Astrocyte of the cerebellum (primary cell): ENCODE data around the gene SEC61B.

Experiments used
- DNase-seq: peaks from one replicate; pipeline ENCODE4 v3.0.0-alpha.2; 2011; ENCODE audit warnings: low read depth
- H3K4me3 ChIP-seq: 2 replicates; pipeline ENCODE4 v1.5.1; 2011; ENCODE audit warnings: mild to moderate bottlenecking, low read depth, low read length, moderate library complexity
- in situ Hi-C: cut with HindIII; loops from 2 replicates; pipeline ENCODE4 v1.10.0; 2017; ENCODE audit warnings: low sequenced_read_pairs
- TF ChIP-seq, protein P1 (sequence below): IDR thresholded peaks from 2 replicates; pipeline ENCODE4 v1.5.1; 2012; ENCODE audit warnings: low read length, low read depth, moderate library complexity, mild to moderate bottlenecking; ENCODE audit errors: missing control alignments

SEC61B gene

DNA sequence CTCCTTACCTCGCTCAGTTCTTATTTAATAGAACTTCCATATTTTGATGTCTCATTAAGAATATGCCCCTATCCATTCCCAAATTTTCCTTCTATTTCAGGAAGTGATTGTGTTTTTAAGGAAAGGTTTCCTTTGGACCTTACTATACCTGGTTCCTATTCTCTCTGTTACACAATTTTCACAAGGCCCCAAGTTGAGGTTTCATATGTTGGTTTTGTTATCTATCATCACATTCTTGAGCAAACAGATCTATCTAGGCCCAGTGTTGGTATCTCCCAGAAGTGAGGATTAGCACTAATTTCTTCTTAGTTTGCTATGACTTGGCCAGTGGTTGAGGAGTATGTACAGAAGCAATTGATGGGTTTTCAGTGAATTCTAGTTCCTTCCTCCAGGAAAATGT is 41.9 kb upstream of the SEC61B start:
- H3K4me3 ChIP-seq = no peak overlapping the region
- TF ChIP-seq, protein P1, sequence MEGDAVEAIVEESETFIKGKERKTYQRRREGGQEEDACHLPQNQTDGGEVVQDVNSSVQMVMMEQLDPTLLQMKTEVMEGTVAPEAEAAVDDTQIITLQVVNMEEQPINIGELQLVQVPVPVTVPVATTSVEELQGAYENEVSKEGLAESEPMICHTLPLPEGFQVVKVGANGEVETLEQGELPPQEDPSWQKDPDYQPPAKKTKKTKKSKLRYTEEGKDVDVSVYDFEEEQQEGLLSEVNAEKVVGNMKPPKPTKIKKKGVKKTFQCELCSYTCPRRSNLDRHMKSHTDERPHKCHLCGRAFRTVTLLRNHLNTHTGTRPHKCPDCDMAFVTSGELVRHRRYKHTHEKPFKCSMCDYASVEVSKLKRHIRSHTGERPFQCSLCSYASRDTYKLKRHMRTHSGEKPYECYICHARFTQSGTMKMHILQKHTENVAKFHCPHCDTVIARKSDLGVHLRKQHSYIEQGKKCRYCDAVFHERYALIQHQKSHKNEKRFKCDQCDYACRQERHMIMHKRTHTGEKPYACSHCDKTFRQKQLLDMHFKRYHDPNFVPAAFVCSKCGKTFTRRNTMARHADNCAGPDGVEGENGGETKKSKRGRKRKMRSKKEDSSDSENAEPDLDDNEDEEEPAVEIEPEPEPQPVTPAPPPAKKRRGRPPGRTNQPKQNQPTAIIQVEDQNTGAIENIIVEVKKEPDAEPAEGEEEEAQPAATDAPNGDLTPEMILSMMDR = no peak
- no peak for DNase-seq
- in situ Hi-C loops = no loop called here

DNA sequence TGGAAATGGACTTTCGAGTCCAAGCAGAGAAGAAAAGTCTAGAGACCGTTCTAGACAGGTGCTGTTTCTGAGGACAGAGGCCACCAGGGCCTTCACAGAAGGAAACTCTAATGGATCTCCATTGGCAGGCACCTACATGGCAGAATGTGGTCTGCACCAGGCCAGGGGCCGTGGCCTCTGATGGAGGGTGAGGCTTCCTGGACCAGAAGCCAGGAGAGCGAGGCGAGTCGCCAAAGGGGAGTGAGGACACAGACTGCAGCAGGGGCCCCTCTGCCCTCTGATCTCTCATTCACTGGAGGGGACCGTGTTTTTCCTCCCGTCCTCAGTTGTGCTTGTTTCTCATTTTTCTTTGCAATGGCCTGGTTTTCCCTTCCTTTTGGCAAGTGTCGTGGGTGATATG is 41.4 kb upstream of the SEC61B start:
- TF ChIP-seq, protein P1 = no peak
- no peak for DNase-seq
- in situ Hi-C loops = no loop called here
- H3K4me3 ChIP-seq = no peak overlapping the region

DNA sequence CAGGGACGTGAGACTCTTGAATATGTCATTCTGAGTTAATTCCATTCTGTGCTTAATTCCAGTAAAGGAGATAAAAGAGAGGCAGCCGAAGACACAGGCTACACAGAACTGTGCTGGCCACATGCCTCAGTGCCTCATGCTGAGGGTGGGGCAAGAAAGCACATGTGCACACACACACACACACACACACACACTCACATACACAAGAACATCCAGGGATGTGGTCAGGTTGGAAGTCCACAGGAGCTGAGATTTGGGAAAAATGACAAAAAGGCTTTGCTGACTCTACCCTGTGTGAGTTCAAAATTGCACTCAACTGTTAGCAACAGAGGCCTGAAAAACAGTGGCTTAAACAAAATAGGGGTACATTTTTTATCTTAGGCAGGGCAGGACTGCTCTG is 40.9 kb upstream of the SEC61B start:
- DNase-seq = no peak

DNA sequence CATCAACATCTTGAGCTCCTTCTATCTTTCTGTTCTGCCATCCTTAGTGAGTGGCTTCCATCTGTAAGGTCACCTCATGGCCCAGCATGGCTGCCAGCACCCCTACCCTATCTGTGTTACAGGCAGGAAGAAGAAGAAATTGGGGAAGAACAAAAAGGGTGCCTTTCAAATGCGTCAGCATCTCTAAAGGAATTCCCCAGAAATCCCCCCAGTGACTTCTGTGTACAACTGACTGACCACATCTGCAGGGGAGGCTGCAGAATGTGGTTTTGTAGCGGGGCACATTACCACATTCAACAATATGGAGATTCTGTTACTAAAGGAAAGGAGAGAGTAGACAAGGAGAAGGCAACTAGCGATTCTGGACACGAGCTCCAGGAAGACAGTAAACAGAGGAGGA is 40.5 kb upstream of the SEC61B start:
- H3K4me3 ChIP-seq = no peak overlapping the region
- DNase-seq = peak; percentile 70
- in situ Hi-C loops = no loop called here
- TF ChIP-seq, protein P1 = no peak

More for the DNA sequence above, 40.9 kb upstream of the SEC61B start:
- TF ChIP-seq, protein P1 = no peak
- in situ Hi-C loops = no loop called here
- H3K4me3 ChIP-seq = no peak overlapping the region

DNA sequence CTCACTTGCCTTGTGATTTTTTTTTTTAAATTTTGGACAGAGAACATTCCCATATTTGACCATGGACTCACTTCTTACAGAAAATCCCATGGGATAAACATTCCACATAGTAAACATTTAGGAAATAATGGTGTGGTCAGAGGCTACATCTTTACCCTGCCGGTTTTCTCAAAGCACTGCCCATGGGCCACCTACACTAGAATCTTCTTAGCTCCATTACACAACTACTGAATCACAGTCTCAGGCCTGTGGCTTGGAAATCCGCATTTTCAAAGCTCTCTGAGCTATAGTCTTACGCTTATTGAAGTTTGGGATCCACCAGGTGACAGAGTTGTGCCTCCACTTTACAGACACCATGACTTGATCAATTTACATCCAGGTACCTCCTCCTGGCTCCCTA is 39.7 kb upstream of the SEC61B start:
- in situ Hi-C loops = no loop called here
- DNase-seq = no peak
- TF ChIP-seq, protein P1 = no peak
- no peak overlapping the region for H3K4me3 ChIP-seq

DNA sequence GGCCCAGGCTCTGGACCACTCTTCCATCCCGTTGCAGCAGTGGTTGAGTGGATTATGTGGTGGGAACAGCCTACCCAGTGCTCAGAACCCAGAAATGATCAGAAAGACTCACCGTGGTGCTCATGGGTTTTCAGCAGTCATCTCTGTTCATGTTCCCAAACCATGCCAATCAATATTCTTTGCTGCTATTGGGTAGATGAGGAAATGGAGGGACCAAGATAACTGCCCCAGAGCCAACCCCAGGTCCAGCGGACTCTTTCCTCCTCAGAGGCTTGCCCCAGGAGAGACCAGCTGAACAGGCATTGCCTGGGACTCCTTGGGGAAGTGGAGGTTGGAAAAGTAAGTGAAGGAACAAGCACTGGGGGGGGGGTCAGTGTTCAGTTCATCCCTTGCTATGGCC is 38.5 kb upstream of the SEC61B start:
- DNase-seq = no peak
- TF ChIP-seq, protein P1 = no peak
- in situ Hi-C loops = no loop called here
- H3K4me3 ChIP-seq = no peak overlapping the region

DNA sequence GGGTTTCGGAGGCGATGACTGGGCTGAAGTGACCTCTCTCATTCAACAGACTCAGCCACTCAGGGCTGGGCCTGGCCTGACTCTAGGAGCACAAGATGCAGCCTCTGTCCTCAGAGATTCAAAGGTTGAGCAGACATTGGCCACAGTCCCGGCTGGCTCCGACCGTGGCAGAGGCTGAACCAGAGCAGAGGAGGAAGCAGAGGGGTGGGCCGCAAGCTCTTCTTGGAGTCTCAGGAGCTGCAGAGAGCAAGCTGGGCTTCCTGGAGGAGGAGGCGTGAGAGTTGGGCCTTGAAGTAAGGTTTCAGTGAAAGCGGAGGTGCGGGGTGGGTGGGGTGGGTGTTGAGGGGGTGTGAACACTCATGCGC is 38.0 kb upstream of the SEC61B start:
- no peak overlapping the region for H3K4me3 ChIP-seq
- TF ChIP-seq, protein P1 = no peak
- DNase-seq = no peak
- in situ Hi-C loops = no loop called here
